ENCODE results near the gene GABBR2. TPM values are rescaled to one million over a fixed set of nuclear protein-coding genes. Genes with fewer than 3 reads are reported as not detected.

GABBR2 gene
- total RNA-seq, 4 donors from 2014 or later, result not detected

DNA sequence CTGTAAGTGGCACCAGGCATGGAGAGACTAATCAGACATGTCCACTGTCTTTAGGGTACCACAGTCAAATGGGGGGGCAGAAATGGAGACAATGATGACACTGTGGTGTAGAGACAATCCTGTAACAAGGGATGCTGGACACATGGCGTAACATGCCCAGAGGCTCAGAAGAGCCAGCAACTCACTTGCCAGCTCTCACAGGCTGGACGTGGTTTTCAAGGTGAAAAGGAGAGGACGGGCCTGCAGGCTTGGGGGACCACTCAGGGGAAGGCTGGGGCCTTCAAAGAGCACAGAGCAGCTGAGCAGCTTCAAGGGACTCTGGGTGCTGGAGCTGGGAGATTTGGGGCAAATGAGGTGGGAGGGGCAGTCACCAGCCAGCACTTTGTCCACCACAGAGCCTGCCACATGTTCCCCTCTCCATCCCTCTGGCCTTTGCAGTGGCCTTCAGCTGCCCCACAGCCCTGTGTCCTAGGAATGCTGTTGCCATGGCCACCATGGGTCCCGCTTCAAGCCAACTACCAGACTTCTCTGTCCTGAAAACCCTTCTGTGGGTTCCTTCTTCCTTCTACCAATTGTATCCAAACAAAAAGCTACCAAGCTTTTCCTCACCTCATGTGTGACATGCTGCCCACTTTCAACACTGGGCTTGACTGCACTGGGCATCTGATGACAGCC, 140.4 kb downstream of the GABBR2 start:
- DNase-seq (ENCODE audit: low spot score) (no peak), ATAC-seq (ENCODE audit: low FRiP score) (no peak)
- TF ChIP-seq, protein P1, sequence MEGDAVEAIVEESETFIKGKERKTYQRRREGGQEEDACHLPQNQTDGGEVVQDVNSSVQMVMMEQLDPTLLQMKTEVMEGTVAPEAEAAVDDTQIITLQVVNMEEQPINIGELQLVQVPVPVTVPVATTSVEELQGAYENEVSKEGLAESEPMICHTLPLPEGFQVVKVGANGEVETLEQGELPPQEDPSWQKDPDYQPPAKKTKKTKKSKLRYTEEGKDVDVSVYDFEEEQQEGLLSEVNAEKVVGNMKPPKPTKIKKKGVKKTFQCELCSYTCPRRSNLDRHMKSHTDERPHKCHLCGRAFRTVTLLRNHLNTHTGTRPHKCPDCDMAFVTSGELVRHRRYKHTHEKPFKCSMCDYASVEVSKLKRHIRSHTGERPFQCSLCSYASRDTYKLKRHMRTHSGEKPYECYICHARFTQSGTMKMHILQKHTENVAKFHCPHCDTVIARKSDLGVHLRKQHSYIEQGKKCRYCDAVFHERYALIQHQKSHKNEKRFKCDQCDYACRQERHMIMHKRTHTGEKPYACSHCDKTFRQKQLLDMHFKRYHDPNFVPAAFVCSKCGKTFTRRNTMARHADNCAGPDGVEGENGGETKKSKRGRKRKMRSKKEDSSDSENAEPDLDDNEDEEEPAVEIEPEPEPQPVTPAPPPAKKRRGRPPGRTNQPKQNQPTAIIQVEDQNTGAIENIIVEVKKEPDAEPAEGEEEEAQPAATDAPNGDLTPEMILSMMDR (IDR thresholded peaks at IDR 0.05), result no peak

DNA sequence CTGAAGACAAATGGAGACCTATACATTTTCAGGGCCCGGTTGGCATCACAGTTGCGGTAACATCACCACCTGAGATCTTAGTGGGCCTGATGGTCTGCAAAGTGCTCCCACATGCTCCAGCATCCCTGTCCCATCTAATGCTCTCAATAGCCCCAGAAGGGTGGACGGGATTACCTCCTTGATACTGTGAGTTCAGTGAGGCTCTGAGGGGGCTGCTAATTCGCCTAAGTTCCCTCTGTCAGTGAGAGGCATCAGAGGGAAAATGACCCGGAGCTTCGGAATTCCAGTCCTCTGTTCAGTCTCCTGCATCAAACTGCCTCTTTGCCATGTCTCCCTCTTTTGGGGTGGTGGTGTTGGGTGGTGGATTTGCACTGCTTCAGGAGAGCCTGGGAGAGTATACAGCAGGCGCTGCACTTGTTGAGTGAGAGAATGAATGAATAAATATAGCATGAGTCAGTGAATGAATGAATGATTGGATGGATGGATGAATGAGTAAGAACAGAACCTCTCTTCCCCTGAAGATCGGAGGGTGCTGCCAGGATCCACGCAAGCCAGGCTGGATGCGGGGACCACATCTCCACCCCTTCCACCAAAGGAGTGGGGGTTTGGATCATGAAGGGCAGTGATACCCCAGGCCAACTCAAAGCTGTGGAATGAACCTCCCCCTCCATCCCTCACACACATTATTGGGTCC, 141.0 kb downstream of the GABBR2 start:
- DNase-seq (ENCODE audit: low spot score), result no peak
- TF ChIP-seq, protein P1 (IDR thresholded peaks at IDR 0.05), result no peak
- ATAC-seq (ENCODE audit: low FRiP score), result no peak

DNA sequence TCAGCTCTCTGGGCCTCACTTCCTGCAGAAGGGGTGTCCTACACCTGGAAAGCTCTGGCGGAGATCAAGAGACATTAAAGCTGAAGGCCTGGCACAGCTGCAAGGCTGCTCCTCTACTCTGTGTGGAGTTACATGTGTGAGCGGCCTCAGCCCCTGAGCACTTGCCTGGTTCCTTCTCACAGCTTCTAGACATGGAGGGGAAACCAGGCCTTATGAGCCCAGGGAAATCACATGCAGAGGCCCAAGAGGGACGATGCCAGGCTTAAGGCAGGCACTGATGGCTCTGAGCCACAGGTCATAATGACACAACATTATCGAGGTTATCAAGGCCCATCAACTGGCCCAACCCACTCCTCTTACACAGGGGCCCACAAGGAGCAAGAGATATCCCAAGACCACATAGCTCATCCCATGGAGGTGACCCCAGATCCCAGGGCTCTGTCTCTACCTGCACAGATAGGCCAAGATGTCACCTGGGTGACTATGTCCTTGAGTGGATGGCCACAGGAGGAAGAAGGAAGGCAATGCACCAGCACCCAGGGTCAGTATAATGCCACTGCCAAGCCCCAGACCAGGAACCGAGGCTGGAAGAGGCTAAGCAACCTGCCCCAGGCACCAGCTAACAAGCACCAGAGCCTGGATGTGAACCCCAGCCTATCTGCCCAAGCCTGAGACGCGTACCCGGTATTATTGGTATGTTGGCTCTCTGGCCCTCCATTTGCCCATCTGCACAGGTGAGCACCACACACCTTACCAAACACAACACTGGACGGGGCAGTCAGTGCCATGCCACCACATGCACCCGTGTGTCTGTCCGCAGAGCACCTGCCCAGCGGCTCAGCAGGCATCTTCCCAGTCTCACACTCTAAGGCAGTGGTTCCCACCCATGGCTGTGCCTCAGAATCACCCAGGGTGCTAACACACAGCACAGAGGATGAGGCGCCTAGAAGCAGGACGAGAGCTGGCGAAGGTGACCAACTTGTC, 143.3 kb downstream of the GABBR2 start:
- TF ChIP-seq, protein P1 (IDR thresholded peaks at IDR 0.05), result no peak
- ATAC-seq (ENCODE audit: low FRiP score) (no peak), DNase-seq (ENCODE audit: low spot score) (no peak)

DNA sequence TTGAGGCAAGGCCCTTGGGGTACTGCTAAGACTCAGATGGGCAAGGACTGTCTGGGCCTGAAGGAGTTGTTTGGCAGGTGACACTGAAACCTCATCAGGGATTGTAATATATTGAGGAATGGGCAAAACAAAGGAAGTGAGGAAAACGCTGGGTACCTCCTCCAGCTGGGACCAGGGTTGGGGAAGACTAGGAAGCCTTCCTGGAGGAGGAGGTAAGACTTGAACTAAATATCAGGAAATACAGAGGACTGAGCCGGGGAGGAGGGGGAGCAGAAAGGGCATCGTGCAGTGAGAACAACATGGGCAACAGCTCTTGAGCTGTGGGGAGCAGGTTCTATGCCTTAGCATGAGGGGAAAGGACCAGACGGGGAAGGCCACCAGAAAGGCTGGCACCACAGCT, 144.0 kb downstream of the GABBR2 start:
- ATAC-seq (ENCODE audit: low FRiP score) (no peak), DNase-seq (ENCODE audit: low spot score) (no peak)
- TF ChIP-seq, protein P1 (IDR thresholded peaks at IDR 0.05), result no peak

DNA sequence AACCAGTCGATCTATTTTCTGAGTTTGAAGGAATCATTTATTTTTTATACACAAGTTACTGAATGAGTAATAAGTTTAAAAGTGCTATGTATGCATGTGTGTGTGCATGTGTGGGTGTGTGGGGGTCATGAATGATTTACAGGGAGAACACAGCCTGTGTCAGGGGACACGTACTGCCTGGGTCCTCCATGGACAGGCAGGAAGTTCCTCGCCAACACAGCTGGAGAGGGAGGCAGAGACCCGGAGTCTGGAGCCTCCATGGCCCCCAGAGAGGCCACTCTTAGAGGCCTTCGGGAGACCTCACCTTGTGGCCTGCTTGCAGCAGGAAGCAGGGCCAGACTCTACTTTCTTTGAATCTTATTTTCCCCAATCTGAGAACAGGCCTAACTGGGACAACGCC, 144.7 kb downstream of the GABBR2 start:
- TF ChIP-seq, protein P1 (IDR thresholded peaks at IDR 0.05), result no peak
- no peak for DNase-seq (ENCODE audit: low spot score)
- no peak for ATAC-seq (ENCODE audit: low FRiP score)

DNA sequence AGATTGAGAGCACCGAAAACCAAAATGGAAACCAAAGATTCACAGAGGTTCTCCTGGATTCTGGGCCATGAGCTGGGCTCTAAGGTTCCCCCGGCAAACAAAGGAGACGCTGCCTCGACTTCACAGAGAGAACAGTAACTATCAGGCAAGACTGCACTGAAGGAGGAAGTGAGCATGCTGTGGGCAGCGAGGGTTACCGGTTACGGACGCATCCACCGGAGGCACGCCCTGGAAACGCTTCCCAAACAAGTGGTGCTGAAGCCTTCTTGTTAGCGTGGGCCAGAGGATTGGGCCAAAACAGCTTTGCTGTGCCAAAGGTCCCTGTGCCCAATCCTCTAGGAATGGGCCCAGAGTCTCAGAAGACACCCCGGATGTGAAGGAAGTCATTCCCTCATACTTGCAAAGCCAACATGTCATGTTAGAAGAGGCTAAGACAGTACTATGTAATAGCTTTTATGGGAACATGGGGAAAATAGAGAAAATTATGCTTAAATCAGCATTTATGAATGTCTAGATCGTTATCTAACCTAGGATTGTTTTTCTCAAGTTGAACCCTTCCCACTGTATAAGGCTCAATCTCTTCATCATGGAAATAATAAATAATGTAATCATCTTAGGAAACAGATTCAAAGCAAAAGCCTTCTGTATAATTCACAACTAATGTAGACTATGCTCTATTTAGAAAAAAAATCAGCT, 145.4 kb downstream of the GABBR2 start:
- ATAC-seq (ENCODE audit: low FRiP score) (no peak), DNase-seq (ENCODE audit: low spot score) (no peak)
- TF ChIP-seq, protein P1 (IDR thresholded peaks at IDR 0.05), result no peak

All from omental fat pad (tissue), 4 donors.